OCI-LY1 (cell line): ENCODE measurements around the gene A1BG.

Experiments used
- H2AFZ ChIP-seq: fragments of 200-600 bp; sonication (generic), shearing (Covaris generic); 2 replicates; pipeline ENCODE4 v1.6.0; 2014; ENCODE audit warnings: antibody characterized with exemption, mild to moderate bottlenecking, low read length
- H3F3A ChIP-seq: fragments of 200-600 bp; sonication (generic), shearing (Covaris generic); 2 replicates; pipeline ENCODE4 v1.6.0; 2014; ENCODE audit warnings: mild to moderate bottlenecking, antibody characterized with exemption, low read length, moderate library complexity; ENCODE audit not compliant: insufficient read depth
- H3K27ac ChIP-seq: fragments of 200-600 bp; sonication (generic); 2 replicates; pipeline ENCODE4 v1.5.1; 2014; ENCODE audit warnings: low read length, mixed run types, mild to moderate bottlenecking, low read depth; ENCODE audit not compliant: poor library complexity, severe bottlenecking
- H3K27me3 ChIP-seq: fragments of 200-600 bp; sonication (generic); 2 replicates; pipeline ENCODE4 v1.6.0; 2014; ENCODE audit warnings: antibody characterized with exemption, mild to moderate bottlenecking, low read length, moderate library complexity; ENCODE audit not compliant: insufficient read depth
- H3K36me3 ChIP-seq: fragments of 200-600 bp; sonication (generic); 2 replicates; pipeline ENCODE4 v1.6.1; 2014; ENCODE audit warnings: mild to moderate bottlenecking, antibody characterized with exemption, low read length, moderate library complexity, mixed read lengths; ENCODE audit not compliant: insufficient read depth
- H3K4me1 ChIP-seq: fragments of 200-600 bp; sonication (generic); 2 replicates; pipeline ENCODE4 v1.5.1; 2014; ENCODE audit warnings: mild to moderate bottlenecking, low read length, moderate library complexity; ENCODE audit not compliant: insufficient read depth, severe bottlenecking
- H3K4me2 ChIP-seq: fragments of 200-600 bp; sonication (generic), shearing (Covaris generic); 2 replicates; pipeline ENCODE4 v1.6.1; 2014; ENCODE audit warnings: low read length
- H3K4me3 ChIP-seq: fragments of 200-600 bp; sonication (generic); 2 replicates; pipeline ENCODE4 v1.5.1; 2014; ENCODE audit warnings: low read length, low read depth, mild to moderate bottlenecking, mixed read lengths; ENCODE audit not compliant: poor library complexity, severe bottlenecking
- H3K79me2 ChIP-seq: fragments of 200-600 bp; shearing (Covaris generic); 2 replicates; pipeline ENCODE4 v1.6.1; 2016; ENCODE audit warnings: mixed run types, low read length, mixed read lengths; ENCODE audit not compliant: insufficient read depth
- H3K9ac ChIP-seq: fragments of 200-600 bp; sonication (generic), shearing (Covaris generic); 2 replicates; pipeline ENCODE4 v1.6.1; 2014; ENCODE audit warnings: mild to moderate bottlenecking, low read length, mixed read lengths
- H3K9me2 ChIP-seq: fragments of 200-600 bp; sonication (generic), shearing (Covaris generic); 2 replicates; pipeline ENCODE4 v1.6.1; 2014; ENCODE audit warnings: low read depth, mild to moderate bottlenecking, low read length, mixed read lengths
- H3K9me3 ChIP-seq: fragments of 200-600 bp; shearing (Covaris generic); 2 replicates; pipeline ENCODE4 v1.6.1; 2014; ENCODE audit warnings: low read length, mixed read lengths
- H4K20me1 ChIP-seq: fragments of 200-600 bp; sonication (generic), shearing (Covaris generic); 2 replicates; pipeline ENCODE4 v1.6.0; 2016; ENCODE audit warnings: mild to moderate bottlenecking, low read length; ENCODE audit not compliant: insufficient read depth
- EZH2 ChIP-seq: fragments of 200-600 bp; sonication (generic), shearing (Covaris generic); IDR thresholded peaks from 2 replicates; pipeline ENCODE4 v1.8.0; 2017; ENCODE audit warnings: borderline replicate concordance, mixed run types, mild to moderate bottlenecking, antibody characterized with exemption, low read length, moderate library complexity, mixed read lengths
- TF ChIP-seq, protein P1 (sequence below): fragments of 200-600 bp; sonication (generic), shearing (Covaris generic); IDR thresholded peaks from 2 replicates; pipeline ENCODE4 v1.5.1; 2017; ENCODE audit warnings: mild to moderate bottlenecking, antibody characterized with exemption, low read length, moderate library complexity, mixed read lengths

The A1BG gene

DNA sequence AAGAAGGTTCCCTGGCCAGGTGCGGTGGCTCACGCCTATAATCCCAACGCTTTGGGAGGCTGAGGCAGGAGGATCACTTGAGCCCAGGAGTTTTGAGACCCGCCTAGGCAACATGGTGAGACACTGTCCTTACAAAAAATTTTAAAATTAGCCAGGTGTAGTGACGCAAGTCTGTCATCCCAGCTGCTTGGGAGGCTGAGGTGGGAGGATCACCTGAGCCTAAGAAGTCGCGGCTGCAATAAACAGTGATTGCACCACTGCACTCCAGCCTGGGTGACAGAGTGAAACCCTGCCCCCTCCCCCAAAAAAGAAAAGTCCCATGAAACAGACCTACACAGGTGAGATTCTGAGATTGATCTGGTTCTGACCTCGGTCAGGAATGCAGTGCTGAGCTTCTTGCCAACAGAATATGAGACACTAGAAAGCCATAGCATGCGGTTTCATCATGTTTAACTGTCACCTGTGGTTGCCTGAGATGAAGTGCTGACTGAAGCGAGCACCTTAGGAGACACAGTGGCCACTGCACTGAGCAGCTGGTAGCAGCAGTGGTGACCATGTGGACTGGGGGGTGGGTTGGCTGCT, 2.0 kb upstream of the A1BG start:
- TF ChIP-seq EZH2, result no peak
- TF ChIP-seq, protein P1, sequence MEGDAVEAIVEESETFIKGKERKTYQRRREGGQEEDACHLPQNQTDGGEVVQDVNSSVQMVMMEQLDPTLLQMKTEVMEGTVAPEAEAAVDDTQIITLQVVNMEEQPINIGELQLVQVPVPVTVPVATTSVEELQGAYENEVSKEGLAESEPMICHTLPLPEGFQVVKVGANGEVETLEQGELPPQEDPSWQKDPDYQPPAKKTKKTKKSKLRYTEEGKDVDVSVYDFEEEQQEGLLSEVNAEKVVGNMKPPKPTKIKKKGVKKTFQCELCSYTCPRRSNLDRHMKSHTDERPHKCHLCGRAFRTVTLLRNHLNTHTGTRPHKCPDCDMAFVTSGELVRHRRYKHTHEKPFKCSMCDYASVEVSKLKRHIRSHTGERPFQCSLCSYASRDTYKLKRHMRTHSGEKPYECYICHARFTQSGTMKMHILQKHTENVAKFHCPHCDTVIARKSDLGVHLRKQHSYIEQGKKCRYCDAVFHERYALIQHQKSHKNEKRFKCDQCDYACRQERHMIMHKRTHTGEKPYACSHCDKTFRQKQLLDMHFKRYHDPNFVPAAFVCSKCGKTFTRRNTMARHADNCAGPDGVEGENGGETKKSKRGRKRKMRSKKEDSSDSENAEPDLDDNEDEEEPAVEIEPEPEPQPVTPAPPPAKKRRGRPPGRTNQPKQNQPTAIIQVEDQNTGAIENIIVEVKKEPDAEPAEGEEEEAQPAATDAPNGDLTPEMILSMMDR, result no peak
- no peak overlapping the region for H3K4me3 ChIP-seq
- H3K9me2 ChIP-seq, result no peaks in the 10 kb centered on the region
- H3K36me3 ChIP-seq, result no peaks in the 10 kb centered on the region
- no peaks in the 10 kb centered on the region for H3K9me3 ChIP-seq
- no peak overlapping the region for H3K4me2 ChIP-seq
- no peak overlapping the region for H3K27ac ChIP-seq
- H3K27me3 ChIP-seq, result no peaks in the 10 kb centered on the region
- H3K79me2 ChIP-seq, result no peaks in the 10 kb centered on the region
- H3F3A ChIP-seq, result no peaks in the 10 kb centered on the region
- no peak overlapping the region for H2AFZ ChIP-seq
- H3K4me1 ChIP-seq, result no peaks in the 10 kb centered on the region
- no peak overlapping the region for H3K9ac ChIP-seq
- no peaks in the 10 kb centered on the region for H4K20me1 ChIP-seq

DNA sequence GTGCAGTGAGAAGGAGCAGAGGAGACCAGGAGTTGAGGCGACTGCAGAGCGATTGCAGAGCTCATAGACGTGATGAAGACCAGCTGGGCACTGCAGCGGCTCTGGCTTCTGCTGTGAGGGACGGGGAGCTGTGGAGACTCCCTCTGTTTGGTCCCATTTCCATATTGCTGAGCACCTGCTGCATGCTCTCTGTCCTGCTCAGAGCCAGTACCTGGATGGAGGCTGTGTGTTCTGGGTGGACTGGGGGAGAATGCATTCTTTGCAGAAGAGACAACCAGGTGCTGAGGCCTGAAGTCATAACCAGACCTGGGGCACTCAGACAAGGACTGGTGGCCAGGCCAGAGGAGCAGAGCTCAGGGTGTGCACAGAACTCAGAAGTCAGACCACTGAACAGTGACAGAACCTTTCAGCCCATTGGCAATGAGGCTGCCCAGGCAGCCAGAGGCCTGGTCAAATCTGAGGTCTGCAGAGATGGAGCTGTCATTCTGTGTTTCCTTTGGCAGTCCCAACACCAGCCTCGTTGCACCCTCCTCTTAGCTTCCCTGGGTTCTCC, 1.3 kb upstream of the A1BG start:
- no peaks in the 10 kb centered on the region for H3K27me3 ChIP-seq
- H3K9me2 ChIP-seq, result no peaks in the 10 kb centered on the region
- no peak overlapping the region for H3K9ac ChIP-seq
- no peak overlapping the region for H3K4me2 ChIP-seq
- H3K4me3 ChIP-seq, result no peak overlapping the region
- H3K36me3 ChIP-seq, result no peaks in the 10 kb centered on the region
- no peak overlapping the region for H2AFZ ChIP-seq
- H3F3A ChIP-seq, result no peaks in the 10 kb centered on the region
- no peaks in the 10 kb centered on the region for H3K79me2 ChIP-seq
- no peaks in the 10 kb centered on the region for H3K9me3 ChIP-seq
- H3K27ac ChIP-seq, result no peak overlapping the region
- no peaks in the 10 kb centered on the region for H4K20me1 ChIP-seq
- TF ChIP-seq, protein P1, result no peak
- H3K4me1 ChIP-seq, result no peaks in the 10 kb centered on the region

DNA sequence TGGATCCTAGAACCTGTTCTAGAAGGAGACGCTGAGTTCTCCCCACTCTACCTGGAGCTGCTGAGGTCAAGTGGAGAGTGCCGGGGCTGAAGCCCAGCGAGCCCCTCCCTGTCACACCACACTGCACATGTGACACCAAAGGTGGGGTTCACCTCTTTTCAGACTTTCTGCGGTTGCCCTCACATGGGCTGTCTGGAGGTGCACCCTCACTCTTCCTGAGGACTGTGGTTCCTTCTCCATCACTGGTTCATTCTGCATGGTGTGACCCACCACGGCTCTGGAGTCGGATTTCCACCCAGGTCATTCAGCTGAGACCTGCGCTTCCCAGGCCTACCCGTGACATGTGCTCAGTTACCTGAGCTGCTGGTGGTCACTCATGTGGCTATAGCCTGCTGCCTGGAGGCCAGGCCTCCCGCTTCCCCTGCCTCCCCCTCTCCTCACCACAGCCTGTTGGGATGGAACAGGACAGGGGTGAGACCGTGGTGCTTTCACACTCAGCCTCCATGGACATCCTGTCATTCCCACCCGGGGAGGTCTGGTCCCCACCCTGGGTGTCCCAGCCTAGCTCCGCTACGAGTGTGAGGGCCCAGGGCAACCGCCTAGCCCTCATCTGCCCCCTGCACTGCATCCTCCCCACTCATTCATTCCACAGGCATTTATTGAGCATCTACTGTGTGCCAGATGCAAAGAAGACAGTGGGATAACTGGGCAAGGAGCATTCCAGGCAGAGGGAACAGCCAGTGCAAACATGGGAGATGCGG, 605 bp upstream of the A1BG start:
- Histone ChIP-seq H3K4me2 (no peak overlapping the region), H3K9me3 (no peaks in the 10 kb centered on the region), H3K27ac (no peak overlapping the region), H3K36me3 (no peaks in the 10 kb centered on the region), H2AFZ (no peak overlapping the region), H3K27me3 (no peaks in the 10 kb centered on the region), H4K20me1 (no peaks in the 10 kb centered on the region), H3K9me2 (no peaks in the 10 kb centered on the region), H3K79me2 (no peaks in the 10 kb centered on the region), H3K4me3 (no peak overlapping the region), H3K9ac (no peak overlapping the region), H3F3A (no peaks in the 10 kb centered on the region), H3K4me1 (peaks cover 6% of the 10 kb centered on the region)
- no peak for TF ChIP-seq EZH2
- TF ChIP-seq, protein P1, result no peak
